ENCODE results near the gene TMEM175. TPM values are rescaled to one million over a fixed set of nuclear protein-coding genes. Genes with fewer than 3 reads are reported as not detected.

Gene TMEM175
- total RNA-seq, 1 donor from 2014 or later = 16.0 TPM

DNA sequence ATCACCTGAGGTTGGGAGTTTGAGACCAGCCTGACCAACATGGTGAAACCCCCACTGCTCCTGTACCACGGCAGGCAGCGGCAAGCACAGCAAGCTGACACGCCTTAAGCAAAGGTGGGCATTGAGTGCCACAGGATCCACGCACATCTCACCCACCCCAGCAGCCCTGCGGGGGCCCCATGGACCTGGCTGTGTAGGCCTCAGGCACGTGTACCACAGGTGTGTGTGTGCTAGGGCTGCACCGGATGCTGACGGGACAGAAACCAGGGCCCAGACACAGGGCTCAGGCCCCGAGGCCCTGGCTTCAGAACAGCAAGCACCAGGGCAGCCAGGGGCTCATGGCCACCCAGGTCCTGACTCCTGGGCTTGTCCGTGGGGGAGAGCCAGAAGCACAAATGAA lies 46.9 kb upstream of the TMEM175 start:
- TF ChIP-seq, protein P1, sequence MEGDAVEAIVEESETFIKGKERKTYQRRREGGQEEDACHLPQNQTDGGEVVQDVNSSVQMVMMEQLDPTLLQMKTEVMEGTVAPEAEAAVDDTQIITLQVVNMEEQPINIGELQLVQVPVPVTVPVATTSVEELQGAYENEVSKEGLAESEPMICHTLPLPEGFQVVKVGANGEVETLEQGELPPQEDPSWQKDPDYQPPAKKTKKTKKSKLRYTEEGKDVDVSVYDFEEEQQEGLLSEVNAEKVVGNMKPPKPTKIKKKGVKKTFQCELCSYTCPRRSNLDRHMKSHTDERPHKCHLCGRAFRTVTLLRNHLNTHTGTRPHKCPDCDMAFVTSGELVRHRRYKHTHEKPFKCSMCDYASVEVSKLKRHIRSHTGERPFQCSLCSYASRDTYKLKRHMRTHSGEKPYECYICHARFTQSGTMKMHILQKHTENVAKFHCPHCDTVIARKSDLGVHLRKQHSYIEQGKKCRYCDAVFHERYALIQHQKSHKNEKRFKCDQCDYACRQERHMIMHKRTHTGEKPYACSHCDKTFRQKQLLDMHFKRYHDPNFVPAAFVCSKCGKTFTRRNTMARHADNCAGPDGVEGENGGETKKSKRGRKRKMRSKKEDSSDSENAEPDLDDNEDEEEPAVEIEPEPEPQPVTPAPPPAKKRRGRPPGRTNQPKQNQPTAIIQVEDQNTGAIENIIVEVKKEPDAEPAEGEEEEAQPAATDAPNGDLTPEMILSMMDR (IDR thresholded peaks at IDR 0.05; ENCODE audit: insufficient read depth, low read length, poor library complexity, severe bottlenecking) = no peak
- Histone ChIP-seq H3K36me3 (ENCODE audit: control insufficient read depth, insufficient read depth, low read length) (peaks cover 3% of the 10 kb centered on the region), H3K4me3 (ENCODE audit: low read depth, low read length) (no peak overlapping the region), H3K27me3 (ENCODE audit: control insufficient read depth, insufficient read depth, low read length) (no peaks in the 10 kb centered on the region)
- no peak for DNase-seq (ENCODE audit: low read depth)

DNA sequence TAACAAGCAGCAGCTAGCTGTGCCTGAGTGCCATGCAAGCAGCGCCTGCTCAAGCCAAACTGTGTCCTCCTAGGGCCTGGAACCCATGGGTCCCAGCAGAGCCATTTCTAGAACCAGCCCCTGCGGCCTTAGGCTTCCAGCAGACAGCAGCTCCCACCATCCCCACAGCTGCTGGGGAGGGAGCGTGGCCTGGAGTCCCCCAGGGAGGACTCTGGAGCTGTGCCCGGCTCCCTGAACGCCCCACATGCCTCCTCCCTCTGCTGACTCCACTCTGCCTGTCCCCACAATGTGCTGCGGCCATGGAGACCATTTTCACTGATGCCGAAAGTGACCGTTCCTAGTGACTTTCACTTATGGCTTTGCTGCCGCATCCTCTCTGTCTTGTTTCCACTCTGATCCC lies 46.0 kb upstream of the TMEM175 start:
- peaks cover 3% of the 10 kb centered on the region for H3K36me3 ChIP-seq (ENCODE audit: control insufficient read depth, insufficient read depth, low read length)

DNA sequence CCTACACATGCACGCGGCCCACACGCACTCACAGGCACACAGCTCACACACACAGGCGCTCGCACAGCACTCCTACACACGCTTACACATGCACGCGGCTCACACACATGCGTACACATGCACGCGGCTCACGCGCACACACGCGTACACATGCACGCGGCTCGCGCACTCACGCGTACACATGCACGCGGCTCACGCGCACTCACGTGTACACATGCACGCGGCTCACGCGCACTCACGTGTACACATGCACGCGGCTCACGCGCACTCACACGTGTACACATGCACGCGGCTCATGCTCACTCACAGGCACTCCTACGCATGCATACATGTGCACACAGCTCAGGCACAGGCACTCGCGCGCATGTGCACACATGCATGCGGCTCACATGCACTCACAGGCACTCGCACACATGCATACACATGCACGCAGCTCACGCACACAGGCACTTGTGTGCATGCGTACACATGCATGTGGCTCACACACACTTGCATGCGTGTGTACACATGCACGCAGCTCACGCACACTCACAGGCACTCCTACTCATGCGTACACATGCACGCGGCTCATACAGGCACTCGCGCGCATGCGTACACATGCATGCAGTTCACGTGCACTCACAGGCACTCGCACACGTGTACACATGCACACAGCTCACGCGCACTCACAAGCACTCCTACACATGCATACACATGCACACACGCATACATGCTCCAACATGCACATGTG lies 45.1 kb upstream of the TMEM175 start:
- TF ChIP-seq, protein P1 (IDR thresholded peaks at IDR 0.05; ENCODE audit: insufficient read depth, low read length, poor library complexity, severe bottlenecking) = no peak
- DNase-seq (ENCODE audit: low read depth) = no peak
- Histone ChIP-seq H3K36me3 (ENCODE audit: control insufficient read depth, insufficient read depth, low read length) (no peaks in the 10 kb centered on the region), H3K4me3 (ENCODE audit: low read depth, low read length) (no peak overlapping the region), H3K27me3 (ENCODE audit: control insufficient read depth, insufficient read depth, low read length) (no peaks in the 10 kb centered on the region)

More for the DNA sequence above, 46.0 kb upstream of the TMEM175 start:
- DNase-seq (ENCODE audit: low read depth) = no peak
- Histone ChIP-seq H3K4me3 (ENCODE audit: low read depth, low read length) (no peak overlapping the region), H3K27me3 (ENCODE audit: control insufficient read depth, insufficient read depth, low read length) (no peaks in the 10 kb centered on the region)
- TF ChIP-seq, protein P1 (IDR thresholded peaks at IDR 0.05; ENCODE audit: insufficient read depth, low read length, poor library complexity, severe bottlenecking) = no peak

DNA sequence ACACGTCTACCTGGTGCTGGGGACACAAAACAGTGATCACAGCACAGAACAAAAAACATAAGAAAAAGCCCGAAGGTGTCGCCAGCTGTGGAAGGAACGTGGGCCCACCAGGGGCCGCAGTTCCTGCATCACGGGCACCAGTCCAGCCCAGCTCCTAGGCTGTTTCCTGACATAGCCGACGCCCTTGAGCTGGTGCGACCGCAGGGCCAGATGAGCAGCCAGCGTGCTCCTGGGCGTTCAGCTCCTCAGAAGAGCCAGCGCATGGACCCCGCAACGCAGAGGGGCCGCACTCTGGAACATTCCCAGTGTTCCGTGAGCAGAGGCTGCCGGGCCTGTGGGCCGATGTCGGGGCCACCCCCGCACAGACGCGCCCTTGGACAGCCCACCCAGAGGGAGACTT lies 44.2 kb upstream of the TMEM175 start:
- TF ChIP-seq, protein P1 (IDR thresholded peaks at IDR 0.05; ENCODE audit: insufficient read depth, low read length, poor library complexity, severe bottlenecking) = no peak
- no peaks in the 10 kb centered on the region for H3K27me3 ChIP-seq (ENCODE audit: control insufficient read depth, insufficient read depth, low read length)
- H3K36me3 ChIP-seq (ENCODE audit: control insufficient read depth, insufficient read depth, low read length) = no peaks in the 10 kb centered on the region
- DNase-seq (ENCODE audit: low read depth) = no peak
- no peak overlapping the region for H3K4me3 ChIP-seq (ENCODE audit: low read depth, low read length)

DNA sequence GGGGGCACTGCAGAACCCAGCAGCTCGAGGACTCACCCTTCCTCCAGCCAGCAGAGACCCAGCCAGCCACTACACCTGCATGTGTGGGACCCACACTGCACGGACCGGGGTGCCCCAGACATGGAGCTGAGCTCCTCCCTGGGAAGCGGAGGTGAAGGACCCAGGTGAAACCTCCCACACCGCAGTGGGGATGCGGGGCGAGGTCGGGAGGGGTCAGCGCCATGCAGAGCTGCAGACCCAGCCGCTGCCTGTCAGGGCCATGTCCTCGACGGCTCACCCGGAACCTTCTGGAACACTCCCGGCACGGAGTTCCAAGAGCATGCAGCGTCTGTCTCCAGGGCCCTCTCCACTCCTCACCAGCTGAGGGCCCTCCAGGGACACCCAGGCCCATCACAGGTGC lies 42.7 kb upstream of the TMEM175 start:
- TF ChIP-seq, protein P1 (IDR thresholded peaks at IDR 0.05; ENCODE audit: insufficient read depth, low read length, poor library complexity, severe bottlenecking) = no peak
- DNase-seq (ENCODE audit: low read depth) = no peak
- no peaks in the 10 kb centered on the region for H3K36me3 ChIP-seq (ENCODE audit: control insufficient read depth, insufficient read depth, low read length)
- H3K27me3 ChIP-seq (ENCODE audit: control insufficient read depth, insufficient read depth, low read length) = no peaks in the 10 kb centered on the region
- H3K4me3 ChIP-seq (ENCODE audit: low read depth, low read length) = no peak overlapping the region

All from kidney epithelial cell (primary cell).